Heart left ventricle (tissue), 16 donors: ENCODE measurements around the gene HDAC8. TPM values are rescaled to one million over a fixed set of nuclear protein-coding genes. Genes with fewer than 3 reads are reported as not detected.

Source experiments
- ATAC-seq, 4 donors: fragments of 200-7000 bp; cut with Tn5 transposase; one replicate each; pipeline ENCODE4 v1.9.1; 2020 to 2022; ENCODE audit warnings: moderate library complexity in 4 of 4, mild to moderate bottlenecking in 3 of 4, moderate number of reproducible peaks in 1 of 4
- DNase-seq, 5 donors: peaks; one replicate each; pipeline ENCODE4 v3.0.0-alpha.2; 2020
- H3K27ac ChIP-seq, 12 donors: fragments of 200-600 bp; sonication (generic) in 4 of 12; one replicate each; pipeline versions ENCODE4 v1.5.0 to v1.8.0; 2016 to 2022; ENCODE audit warnings: mild to moderate bottlenecking in 2 of 12
- H3K27me3 ChIP-seq, 9 donors: fragments of 200-600 bp; sonication (generic) in 2 of 9; one replicate each; pipeline versions ENCODE4 v1.5.1 to v1.8.0; 2016 to 2022; ENCODE audit warnings: mild to moderate bottlenecking in 3 of 9
- H3K36me3 ChIP-seq, 9 donors: fragments of 200-600 bp; sonication (generic) in 2 of 9; one replicate each; pipeline versions ENCODE4 v1.5.0 to v1.8.0; 2018 to 2022; ENCODE audit warnings: mild to moderate bottlenecking in 2 of 9
- H3K4me1 ChIP-seq, 12 donors: fragments of 200-600 bp; sonication (generic) in 4 of 12; one replicate each; pipeline versions ENCODE4 v1.5.0 to v1.8.0; 2016 to 2022; ENCODE audit warnings: mild to moderate bottlenecking in 3 of 12
- H3K4me3 ChIP-seq, 12 donors: fragments of 200-600 bp; sonication (generic) in 4 of 12; one replicate each; pipeline versions ENCODE4 v1.5.0 to v1.8.0; 2017 to 2022; ENCODE audit warnings: mild to moderate bottlenecking in 9 of 12, moderate library complexity in 4 of 12
- H3K9me3 ChIP-seq, 12 donors: fragments of 200-600 bp; sonication (generic) in 4 of 12; one replicate each; pipeline versions ENCODE4 v1.5.0 to v1.8.0; 2016 to 2022; ENCODE audit warnings: mild to moderate bottlenecking in 1 of 12
- POLR2A ChIP-seq, 2 donors: fragments of 450-650 bp; IDR thresholded peaks; one replicate each; pipeline ENCODE4 v1.6.1; 2017; ENCODE audit warnings: antibody characterized with exemption in 2 of 2, mild to moderate bottlenecking in 2 of 2, moderate library complexity in 2 of 2
- WGBS, 4 donors: extraction: QIAGEN DNeasy Blood & Tissue Kit in 2 of 4; methylation state at CpG; one replicate each; pipeline versions ENCODE4 v1.1.5 to v1.1.7; 2013 to 2018; 5-methylcytosine and 5-hydroxymethylcytosine counted together
- intact Hi-C, 10 donors: fragments of 100-400 bp; cut with DNase I; formaldehyde crosslinking; loops; one replicate each; pipeline versions ENCODE4 v1.11.1 to v1.14.2; 2022
- polyA plus RNA-seq, 2 donors: library from polyadenylated mRNA; stranded (reverse); fragments of 200-250 nt; gene quantifications; one replicate each; pipeline ENCODE4 v1.2.3, GENCODE V29; 2013
- total RNA-seq, 9 donors: library from RNA; depleted of rRNA in 2 of 9; stranded (reverse); fragments of >200 nt in 2 of 9; fragmentation: NEBNext Ultra II Directional in 3 of 9; extraction: Animal tissue kit (Norgen Biotek cat#: 25700) in 3 of 9; gene quantifications; one replicate each; pipeline versions ENCODE4 v1.1.0 to v1.2.4, GENCODE V29; 2016 to 2023
- TF ChIP-seq, protein P1 (sequence below), 12 donors: fragments of 200-600 bp; sonication (generic) in 4 of 12; IDR thresholded peaks; one replicate each; pipeline versions ENCODE4 v1.5.0 to v1.8.0; 2018 to 2022; ENCODE audit warnings: antibody characterized with exemption in 12 of 12, mild to moderate bottlenecking in 5 of 12
- donor health status: ischemic (EF 13 %, LVEDD 7.1; RV severe dilation, severe dysfunction).
- donor health status: healthy with polysubstance abuse.
- donor health status: DM: no; HTN: yes; CAD: no.
- donor health status: DM: no; HTN: no; CAD: no.
- donor health status: ischemic (EF 25% LVEDD 6.9; RV normal size, moderate dysfunction).
- donor health status: ischemic (EF 25% LVEDD 5.7; RV mildly dilated, moderate dysfunction).
- donor health status: healthy.
- donor health status: DM: yes; HTN: yes; CAD: no.
- donor health status: ischemic (EF 35%, LVEDD 5.7; RV mildly dilated, moderate dysfunction).
- donor health status: nonischemic (EF 11% LVEDD 7.7; RV severe dilation, severe dysfunction).
- donor health status: DM: yes; HTN: yes; CAD: no.
- donor health status: PGD.
- donor health status: ischemic (EF 29% LVEDD 5.4; RV normal size, mild dysfunction).
- donor health status: nonischemic (EF 23%, LVEDD 6.1; RV moderate dilation, normal function).

HDAC8 gene
- total and polyA plus RNA-seq, 11 donors = 16.1 to 28.1 (median 18.6) TPM

DNA sequence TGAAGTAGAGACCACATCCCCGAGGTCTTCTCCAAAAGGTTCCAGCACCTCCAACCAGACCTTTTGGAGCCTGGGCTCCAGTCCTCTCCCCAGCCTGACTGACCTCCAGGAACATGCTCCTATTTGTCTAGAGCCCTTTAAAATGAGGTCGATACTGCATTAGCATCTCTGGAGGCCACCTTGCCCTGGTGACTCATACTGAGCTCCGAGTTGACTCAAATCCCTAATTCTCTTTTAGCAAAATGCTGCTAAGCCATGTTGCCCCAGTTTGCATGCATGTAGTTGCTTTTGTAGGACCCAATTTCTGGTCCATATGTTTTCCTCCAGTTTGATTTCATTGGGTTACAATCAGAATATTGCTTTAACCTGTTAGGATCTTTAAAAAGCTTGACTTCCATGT, 223.5 kb downstream of the HDAC8 start:
- TF ChIP-seq, protein P1, sequence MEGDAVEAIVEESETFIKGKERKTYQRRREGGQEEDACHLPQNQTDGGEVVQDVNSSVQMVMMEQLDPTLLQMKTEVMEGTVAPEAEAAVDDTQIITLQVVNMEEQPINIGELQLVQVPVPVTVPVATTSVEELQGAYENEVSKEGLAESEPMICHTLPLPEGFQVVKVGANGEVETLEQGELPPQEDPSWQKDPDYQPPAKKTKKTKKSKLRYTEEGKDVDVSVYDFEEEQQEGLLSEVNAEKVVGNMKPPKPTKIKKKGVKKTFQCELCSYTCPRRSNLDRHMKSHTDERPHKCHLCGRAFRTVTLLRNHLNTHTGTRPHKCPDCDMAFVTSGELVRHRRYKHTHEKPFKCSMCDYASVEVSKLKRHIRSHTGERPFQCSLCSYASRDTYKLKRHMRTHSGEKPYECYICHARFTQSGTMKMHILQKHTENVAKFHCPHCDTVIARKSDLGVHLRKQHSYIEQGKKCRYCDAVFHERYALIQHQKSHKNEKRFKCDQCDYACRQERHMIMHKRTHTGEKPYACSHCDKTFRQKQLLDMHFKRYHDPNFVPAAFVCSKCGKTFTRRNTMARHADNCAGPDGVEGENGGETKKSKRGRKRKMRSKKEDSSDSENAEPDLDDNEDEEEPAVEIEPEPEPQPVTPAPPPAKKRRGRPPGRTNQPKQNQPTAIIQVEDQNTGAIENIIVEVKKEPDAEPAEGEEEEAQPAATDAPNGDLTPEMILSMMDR (IDR thresholded peaks at IDR 0.05) = no peak
- TF ChIP-seq POLR2A (IDR thresholded peaks at IDR 0.05) = no peak
- 81 to 88% (median 83%) methylated on average over 3 of the region's 3 CpGs for WGBS, 4 donors

GRCh38 chrX:72348247-72348979, 224.2 kb downstream of the HDAC8 start:
- ATAC-seq (no peak), DNase-seq (no peak)
- TF ChIP-seq, protein P1 (IDR thresholded peaks at IDR 0.05) = no peak
- no peak overlapping the region for H3K27ac ChIP-seq
- peaks cover 0 to 7% (median 0%) of the 10 kb centered on the region in 9 donors for H3K27me3 ChIP-seq
- H3K36me3 ChIP-seq = peaks cover 0 to 17% (median 0%) of the 10 kb centered on the region in 9 donors
- H3K4me3 ChIP-seq = no peak overlapping the region
- intact Hi-C loops = no loop called here
- WGBS, 4 donors = 80 to 99% (median 94%) methylated on average over 5 of the region's 5 CpGs
- no peaks in the 10 kb centered on the region for H3K4me1 ChIP-seq
- H3K9me3 ChIP-seq = no peaks in the 10 kb centered on the region

More for the DNA sequence above, 223.5 kb downstream of the HDAC8 start:
- no peaks in the 10 kb centered on the region for H3K9me3 ChIP-seq
- intact Hi-C loops = no loop called here
- DNase-seq (no peak), ATAC-seq (no peak)
- no peaks in the 10 kb centered on the region for H3K4me1 ChIP-seq
- H3K27me3 ChIP-seq = peaks cover 0 to 7% (median 0%) of the 10 kb centered on the region in 9 donors
- no peak overlapping the region for H3K4me3 ChIP-seq
- H3K36me3 ChIP-seq = peaks cover 0 to 17% (median 0%) of the 10 kb centered on the region in 9 donors
- no peak overlapping the region for H3K27ac ChIP-seq

- no peak overlapping the region for H3K4me3 ChIP-seq
- H3K9me3 ChIP-seq = no peaks in the 10 kb centered on the region
- H3K27me3 ChIP-seq = peaks cover 0 to 7% (median 0%) of the 10 kb centered on the region in 9 donors
- ATAC-seq (peak in 1 of 4 donors; percentile 38), DNase-seq (peak in 1 of 5 donors; percentile 28)
- 34 to 56% (median 51%) methylated on average over 2 of the region's 2 CpGs for WGBS, 4 donors
- H3K36me3 ChIP-seq = peaks cover 0 to 17% (median 0%) of the 10 kb centered on the region in 9 donors
- intact Hi-C loops = no loop called here
- no peak overlapping the region for H3K27ac ChIP-seq
- no peak for TF ChIP-seq POLR2A (IDR thresholded peaks at IDR 0.05)
- TF ChIP-seq, protein P1 (IDR thresholded peaks at IDR 0.05) = no peak
- H3K4me1 ChIP-seq = no peaks in the 10 kb centered on the region
Observed at GRCh38 chrX:72347366-72347765, 225.3 kb downstream of the HDAC8 start.

DNA sequence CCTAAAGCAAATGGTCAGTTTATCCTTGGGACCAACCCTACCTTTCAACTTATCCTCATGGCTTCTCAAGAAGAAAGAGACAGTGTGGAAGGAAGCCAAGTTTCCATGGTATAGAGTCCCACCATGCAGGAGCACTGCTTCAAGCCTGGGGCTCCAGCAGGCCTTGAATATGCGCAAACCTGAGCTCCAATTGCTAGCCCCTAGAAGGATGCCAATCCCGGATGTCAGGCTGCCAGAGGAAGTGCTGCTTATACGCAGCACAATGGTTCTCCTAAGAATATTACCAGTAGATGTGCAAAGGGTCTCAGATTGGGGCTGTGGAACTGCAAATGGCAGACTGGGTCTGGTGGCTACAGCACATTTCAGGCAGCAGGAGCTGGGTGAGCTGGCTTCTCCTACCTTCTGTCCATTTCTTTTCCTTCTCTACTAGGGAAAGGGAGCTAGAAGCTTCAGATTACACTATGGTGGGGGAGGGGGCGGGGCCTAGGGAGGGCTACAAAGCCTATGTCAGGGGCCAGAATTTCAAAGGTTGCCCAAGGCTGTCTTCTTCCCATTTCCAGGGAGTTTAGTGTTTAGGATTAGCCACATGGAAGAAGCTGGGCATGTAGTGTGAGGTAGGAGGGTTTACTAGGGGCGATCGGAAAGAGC, 226.2 kb downstream of the HDAC8 start:
- Histone ChIP-seq H3K27ac (no peak overlapping the region), H3K4me1 (no peaks in the 10 kb centered on the region), H3K27me3 (peaks cover 0 to 7% (median 0%) of the 10 kb centered on the region in 9 donors), H3K9me3 (no peaks in the 10 kb centered on the region), H3K36me3 (peaks cover 0 to 16% (median 0%) of the 10 kb centered on the region in 9 donors), H3K4me3 (no peak overlapping the region)
- TF ChIP-seq, protein P1 (IDR thresholded peaks at IDR 0.05) = no peak
- no peak for TF ChIP-seq POLR2A (IDR thresholded peaks at IDR 0.05)
- 65 to 96% (median 82%) methylated on average over 5 to 6 of the region's 6 CpGs for WGBS, 4 donors
- ATAC-seq = no peak
- DNase-seq = no peak
- intact Hi-C loops = no loop called here
